ENCODE measurements around the gene HTR6. TPM values are rescaled to one million over a fixed set of nuclear protein-coding genes. Genes with fewer than 3 reads are reported as not detected.

HTR6 gene
- total and polyA plus RNA-seq, 3 donors from 2014 or later, result 0.21 to 0.68 (median 0.55) TPM

DNA sequence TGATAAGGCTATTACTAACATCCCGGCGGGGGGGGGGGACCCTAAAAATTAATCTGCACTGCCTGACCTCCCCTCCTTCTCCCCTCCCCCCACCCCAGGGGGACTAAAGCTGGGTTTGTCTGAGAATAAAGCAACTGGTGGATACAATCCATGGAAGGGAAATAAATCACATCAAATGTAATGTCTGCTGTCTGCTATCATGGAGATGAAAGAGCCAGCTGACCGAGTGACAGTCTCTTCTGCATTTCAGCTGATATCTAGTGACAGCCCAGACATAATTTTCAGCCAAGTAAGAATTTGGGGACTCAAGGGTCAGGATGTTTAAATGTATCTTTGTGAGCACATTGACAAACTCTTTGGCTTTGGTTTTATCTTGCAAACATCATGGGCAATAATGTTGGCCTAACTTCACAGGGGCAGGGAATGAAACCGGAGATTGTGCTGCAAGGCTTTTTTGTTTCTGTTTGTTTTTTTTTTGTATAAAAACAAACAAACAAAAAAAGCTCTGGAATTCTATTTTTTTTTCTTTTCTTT, 44.7 kb downstream of the HTR6 start:
- H3K27ac ChIP-seq, result no peak overlapping the region
- no peak for DNase-seq
- no peaks in the 10 kb centered on the region for H3K27me3 ChIP-seq
- WGBS, 2 donors, result 56 to 64% methylated on average over 4 of the region's 4 CpGs
- TF ChIP-seq POLR2A (IDR thresholded peaks at IDR 0.05) (no peak), CTCF (IDR thresholded peaks at IDR 0.05) (no peak)
- H3K4me3 ChIP-seq, result no peak overlapping the region
- peaks cover 7% of the 10 kb centered on the region for H3K4me1 ChIP-seq
- intact Hi-C loops (cut with DNase I; ENCODE audit: low total_unique reads), result no loop called here
- no peaks in the 10 kb centered on the region for H3K9me3 ChIP-seq
- H3K36me3 ChIP-seq (ENCODE audit: low read depth, missing control alignments), result no peaks in the 10 kb centered on the region

DNA sequence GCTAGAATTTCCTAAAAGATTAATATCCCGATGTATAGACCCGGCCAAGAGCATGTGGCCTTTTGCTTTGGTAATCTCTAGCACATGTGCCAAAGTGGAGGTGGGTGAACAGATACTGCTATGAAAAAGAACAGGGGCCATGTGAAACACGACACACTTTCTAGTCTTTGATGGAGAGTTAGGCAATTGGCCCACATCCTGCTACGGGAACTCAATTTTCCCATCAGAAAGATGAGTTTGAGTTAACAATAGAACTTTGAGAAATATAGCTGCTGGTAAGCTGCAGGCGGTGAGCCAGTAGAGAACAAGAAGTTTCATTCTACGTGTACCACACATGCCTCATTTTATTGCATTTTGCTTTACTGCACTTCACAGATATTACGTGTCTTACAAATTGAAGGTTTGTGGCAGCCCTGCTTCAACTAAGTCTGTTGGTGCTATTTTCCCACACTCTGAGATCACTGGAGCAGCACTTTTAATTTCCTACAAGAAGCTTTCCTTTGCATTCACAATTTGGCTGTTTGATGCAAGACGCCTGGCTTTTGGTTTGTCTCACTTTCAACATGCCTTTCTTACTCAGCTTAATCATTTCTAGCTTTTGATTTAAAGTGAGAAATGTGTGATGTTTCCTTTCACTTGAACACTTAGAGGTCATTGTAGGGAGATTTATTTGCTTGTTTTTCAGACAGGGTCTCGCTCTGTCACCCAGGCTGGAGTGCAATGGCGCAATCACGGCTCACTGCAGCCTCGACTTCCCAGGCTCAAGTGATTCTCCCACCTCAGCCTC, 46.3 kb downstream of the HTR6 start:
- intact Hi-C loops (cut with DNase I; ENCODE audit: low total_unique reads), result no loop called here
- TF ChIP-seq CTCF (IDR thresholded peaks at IDR 0.05) (no peak), POLR2A (IDR thresholded peaks at IDR 0.05) (no peak)
- H3K27ac ChIP-seq, result no peak overlapping the region
- DNase-seq, result no peak
- WGBS, 2 donors, result 94% methylated on average over 12 of the region's 12 CpGs
- no peaks in the 10 kb centered on the region for H3K36me3 ChIP-seq (ENCODE audit: low read depth, missing control alignments)
- H3K4me3 ChIP-seq, result no peak overlapping the region
- H3K4me1 ChIP-seq, result no peaks in the 10 kb centered on the region
- H3K9me3 ChIP-seq, result no peaks in the 10 kb centered on the region
- no peaks in the 10 kb centered on the region for H3K27me3 ChIP-seq

- no peaks in the 10 kb centered on the region for H3K9me3 ChIP-seq
- H3K4me1 ChIP-seq, result no peaks in the 10 kb centered on the region
- H3K27me3 ChIP-seq, result no peaks in the 10 kb centered on the region
- TF ChIP-seq CTCF (IDR thresholded peaks at IDR 0.05) (no peak), POLR2A (IDR thresholded peaks at IDR 0.05) (no peak)
- H3K4me3 ChIP-seq, result no peak overlapping the region
- no peak overlapping the region for H3K27ac ChIP-seq
- intact Hi-C loops (cut with DNase I; ENCODE audit: low total_unique reads), result no loop called here
- no peaks in the 10 kb centered on the region for H3K36me3 ChIP-seq (ENCODE audit: low read depth, missing control alignments)
- 76 to 82% methylated on average over 3 to 4 of the region's 4 CpGs for whole genome bisulfite sequencing, 2 donors
- no peak for DNase-seq
Observed at GRCh38 chr1:19712928-19713327, 48.3 kb downstream of the HTR6 start.

DNA sequence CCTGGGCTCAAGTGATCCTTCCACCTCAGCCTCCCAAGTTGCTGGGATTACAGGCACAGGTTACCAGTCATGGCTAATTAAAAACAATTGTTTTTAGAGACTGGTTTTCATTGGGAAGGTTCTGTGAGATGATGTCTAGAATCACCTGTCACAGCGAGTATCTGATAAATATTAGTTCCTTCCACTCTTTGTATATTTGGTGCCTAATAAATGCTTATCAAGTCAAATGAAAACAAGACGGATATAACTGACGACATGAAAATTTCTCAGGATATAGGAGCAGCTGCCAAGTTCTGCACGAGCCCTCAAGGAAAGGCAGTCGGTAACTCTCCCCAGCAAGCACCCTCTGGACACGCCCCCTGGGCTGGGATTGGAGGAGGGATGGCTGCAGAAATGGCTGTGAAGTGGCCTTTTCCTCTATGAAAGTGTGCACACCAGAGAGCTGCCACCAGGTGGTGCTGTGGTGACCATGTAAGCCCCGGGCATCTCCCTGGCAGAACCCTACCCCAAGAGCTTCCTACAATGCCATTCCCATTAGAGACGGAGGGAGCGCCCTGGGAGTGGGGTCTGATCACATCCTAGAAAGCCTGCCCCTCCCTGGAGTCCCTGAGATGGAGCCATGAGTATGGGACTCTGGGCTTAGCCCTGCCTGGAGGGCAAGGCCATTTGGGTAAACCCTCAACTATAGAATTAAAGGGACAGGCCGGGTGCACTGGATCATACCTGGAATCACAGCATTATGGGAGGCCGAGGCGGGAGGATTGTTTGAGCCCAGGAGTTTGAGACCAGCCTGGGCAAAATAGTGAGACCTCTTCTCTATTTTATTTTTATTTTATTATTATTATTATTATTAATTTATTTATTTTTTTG, 50.9 kb downstream of the HTR6 start:
- DNase-seq, result peak; percentile 94
- Histone ChIP-seq H3K27ac (no peak overlapping the region), H3K36me3 (ENCODE audit: low read depth, missing control alignments) (no peaks in the 10 kb centered on the region), H3K27me3 (no peaks in the 10 kb centered on the region), H3K9me3 (no peaks in the 10 kb centered on the region), H3K4me1 (no peaks in the 10 kb centered on the region), H3K4me3 (no peak overlapping the region)
- TF ChIP-seq CTCF (IDR thresholded peaks at IDR 0.05) (peak; percentile 46 to 79 (median 63)), POLR2A (IDR thresholded peaks at IDR 0.05) (no peak)
- WGBS, 2 donors, result 55 to 59% methylated on average over 12 of the region's 12 CpGs
- intact Hi-C loops (cut with DNase I; ENCODE audit: low total_unique reads), result no loop called here
